ENCODE measurements around the gene GATA3.

- TF ChIP-seq CTCF (IDR thresholded peaks at IDR 0.05; ENCODE audit: insufficient read depth, low read depth, low read length) (no peak), EZH2 (IDR thresholded peaks at IDR 0.05; ENCODE audit: insufficient read depth, low read length) (no peak)
These were observed 17.8 kb upstream of the GATA3 start for GRCh38 chr10:8036506-8037198.
